ENCODE measurements around the gene FBRSL1.
"Not testable (repeated sequence)": the region's sequence is repeated elsewhere in the genome, so short reads cannot be mapped to it uniquely, and the experiment has no call there.

FBRSL1 gene

DNA sequence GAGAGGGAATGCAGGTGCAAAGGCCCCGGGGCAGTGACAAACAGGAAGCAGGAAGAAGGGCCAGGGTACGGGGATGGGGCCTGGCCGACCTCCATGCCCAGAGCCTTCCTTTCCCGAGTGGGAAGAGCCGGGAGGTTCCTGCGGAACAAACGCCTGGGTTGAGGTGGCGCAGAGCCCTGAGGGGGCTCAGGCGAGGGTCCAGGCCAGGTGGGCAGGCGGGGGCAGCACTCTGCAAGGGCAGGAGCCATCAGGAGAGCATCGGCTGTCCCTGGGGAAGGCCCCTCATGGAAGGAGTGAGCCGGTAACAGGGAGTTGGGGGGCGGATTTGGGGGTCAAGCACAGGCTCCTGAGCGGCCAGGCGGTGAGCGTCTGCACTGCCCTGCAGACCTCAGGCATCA lies 18.1 kb upstream of the FBRSL1 start:
- no peak for DNase-seq

DNA sequence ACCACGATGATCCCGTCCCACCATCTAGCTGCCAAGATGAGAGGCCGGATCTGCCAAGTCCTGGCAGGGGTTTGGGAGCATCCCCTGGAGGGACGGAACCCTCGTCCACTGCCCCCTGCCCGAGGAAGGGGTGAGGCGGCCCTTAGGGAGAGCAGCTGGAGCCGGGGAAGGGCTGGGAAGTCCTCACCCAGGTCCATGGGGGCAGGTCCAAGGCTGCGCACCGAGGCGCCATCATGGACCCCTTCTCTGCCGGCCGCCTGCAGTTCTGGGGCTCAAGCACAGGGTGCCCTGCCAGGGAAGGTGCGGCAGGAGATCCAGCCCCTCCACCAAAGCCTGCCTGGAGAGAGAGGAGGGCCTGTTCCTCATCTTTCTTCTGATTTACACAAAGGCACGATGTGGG lies 17.6 kb upstream of the FBRSL1 start:
- DNase-seq, result no peak

DNA sequence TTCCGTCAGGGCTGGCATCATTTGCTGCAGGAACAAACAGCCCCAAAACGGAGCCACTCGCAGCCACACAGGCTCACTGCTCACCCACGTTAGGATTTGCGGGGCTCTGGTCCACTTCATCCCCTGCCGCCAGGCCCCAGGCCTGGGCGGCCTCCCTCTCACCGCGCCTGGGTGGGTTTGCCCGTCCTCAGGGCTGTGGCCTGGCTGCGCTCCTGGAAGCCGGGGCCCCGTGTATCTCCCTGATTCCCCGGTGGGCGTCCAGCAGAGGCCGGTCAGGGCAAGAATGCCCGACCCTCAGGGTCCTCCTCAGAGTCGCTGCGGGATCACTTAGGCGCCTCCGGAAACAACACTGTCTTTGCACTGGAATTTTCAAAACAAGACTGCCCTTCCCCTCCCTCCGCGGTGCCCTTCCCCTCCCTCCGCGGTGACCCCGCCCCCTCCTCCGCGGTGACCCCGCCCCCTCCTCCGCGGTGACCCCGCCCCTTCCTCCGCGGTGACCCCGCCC lies 15.7 kb upstream of the FBRSL1 start:
- no peak for DNase-seq

DNA sequence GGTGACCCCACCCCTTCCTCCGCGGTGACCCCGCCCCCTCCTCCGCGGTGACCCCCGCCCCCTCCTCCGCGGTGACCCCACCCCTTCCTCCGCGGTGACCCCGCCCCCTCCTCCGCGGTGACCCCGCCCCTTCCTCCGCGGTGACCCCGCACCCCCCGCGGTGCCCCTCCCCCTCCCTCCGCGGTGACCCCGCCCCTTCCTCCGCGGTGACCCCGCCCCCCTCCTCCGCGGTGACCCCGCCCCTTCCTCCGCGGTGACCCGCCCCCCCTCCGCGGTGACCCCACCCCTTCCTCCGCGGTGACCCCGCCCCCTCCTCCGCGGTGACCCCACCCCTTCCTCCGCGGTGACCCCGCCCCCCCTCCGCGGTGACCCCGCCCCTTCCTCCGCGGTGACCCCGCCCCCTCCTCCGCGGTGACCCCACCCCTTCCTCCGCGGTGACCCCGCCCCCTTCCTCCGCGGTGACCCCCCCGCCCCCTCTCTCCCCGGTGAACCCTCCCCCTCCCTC lies 15.1 kb upstream of the FBRSL1 start:
- DNase-seq, result not testable (repeated sequence)

GRCh38 chr12:132475304-132476037 lies 14.5 kb upstream of the FBRSL1 start:
- DNase-seq, result peak; percentile 41

- no peak for DNase-seq
These were observed 13.9 kb upstream of the FBRSL1 start for GRCh38 chr12:132476038-132476414.

DNA sequence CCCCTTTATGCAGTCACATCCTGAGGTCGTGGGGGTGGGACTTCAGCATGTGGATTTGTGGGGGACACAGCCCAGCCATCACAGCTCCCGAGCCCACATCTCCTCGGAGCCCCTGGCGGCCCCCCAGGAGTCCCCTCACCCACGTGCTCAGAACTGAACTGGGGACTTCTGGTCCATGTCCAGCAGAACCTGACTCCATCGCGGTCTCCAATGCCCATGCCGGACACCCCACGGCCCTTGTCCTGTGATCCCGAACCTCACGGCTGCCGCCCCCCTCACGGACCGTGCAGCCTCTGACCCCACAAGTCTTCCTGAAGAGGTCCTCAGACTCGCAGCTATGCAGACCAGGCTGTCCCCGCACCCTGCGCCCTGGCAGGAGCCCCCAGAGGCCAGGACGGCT lies 13.5 kb upstream of the FBRSL1 start:
- no peak for DNase-seq

GRCh38 chr12:132477017-132477702 lies 12.8 kb upstream of the FBRSL1 start:
- peak; percentile 30 for DNase-seq

GRCh38 chr12:132477703-132478432 lies 12.1 kb upstream of the FBRSL1 start:
- no peak for DNase-seq

DNA sequence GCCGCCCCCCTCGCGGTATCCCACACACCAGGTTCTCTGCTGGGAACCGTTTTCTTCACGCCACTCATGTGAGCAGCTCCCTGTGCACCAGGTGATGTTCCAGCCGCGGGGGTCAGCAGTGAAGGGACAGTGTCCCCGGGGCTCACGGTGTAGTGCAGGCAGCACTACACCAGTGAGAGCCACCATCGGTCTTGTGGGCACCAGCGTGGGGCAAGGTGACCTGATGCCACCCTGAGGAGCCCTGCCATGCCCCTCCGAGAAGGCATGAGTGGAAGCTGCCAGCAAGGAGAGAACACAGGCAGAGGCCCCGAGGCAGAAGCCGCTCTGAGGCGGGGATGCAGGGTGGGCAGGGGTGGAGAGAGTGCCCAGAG lies 11.5 kb upstream of the FBRSL1 start:
- no peak for DNase-seq

DNA sequence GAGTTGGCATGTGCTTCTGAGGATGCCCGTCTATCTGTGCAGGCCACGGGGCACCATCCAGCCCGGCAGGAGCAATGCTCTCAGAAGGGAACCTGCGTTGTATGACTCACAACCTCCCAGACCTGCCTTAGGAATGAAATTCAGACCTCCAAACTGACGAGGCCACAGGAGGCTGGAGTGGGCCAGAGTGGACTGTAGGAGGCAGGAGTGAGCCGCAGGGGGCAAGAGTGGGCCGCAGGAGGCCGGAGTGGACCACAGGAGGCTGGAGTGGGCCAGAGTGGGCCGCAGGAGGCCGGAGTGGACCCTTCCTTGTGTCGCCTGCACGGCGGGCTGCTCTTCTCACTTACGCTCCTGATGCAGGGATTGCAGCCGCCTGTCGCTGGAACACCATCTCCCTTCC lies 11.1 kb upstream of the FBRSL1 start:
- no peak for DNase-seq

GRCh38 chr12:132479291-132479690 lies 10.7 kb upstream of the FBRSL1 start:
- no peak for DNase-seq

GRCh38 chr12:132479938-132480622 lies 9.9 kb upstream of the FBRSL1 start:
- no peak for DNase-seq

GRCh38 chr12:132480623-132481132 lies 9.3 kb upstream of the FBRSL1 start:
- DNase-seq, result no peak

DNA sequence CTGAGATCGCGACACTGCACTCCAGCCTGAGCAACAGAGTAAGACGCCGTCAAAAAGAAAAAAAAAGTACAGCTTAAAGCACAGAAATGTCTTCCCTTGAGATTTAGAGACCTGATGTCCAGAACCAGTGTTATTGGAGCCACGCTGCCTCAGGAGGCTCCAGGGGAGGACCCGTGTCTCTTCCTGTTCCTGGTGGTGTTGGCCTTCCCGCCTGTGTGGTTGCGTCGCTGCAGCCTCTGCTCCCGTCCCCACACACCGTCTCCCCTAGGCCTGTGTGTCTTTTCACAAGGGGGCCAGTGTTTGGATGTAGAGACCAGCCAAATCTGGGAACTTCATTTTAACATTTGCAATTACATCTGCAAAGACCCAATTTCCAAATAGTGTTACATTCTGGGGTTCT lies 8.6 kb upstream of the FBRSL1 start:
- DNase-seq, result no peak

- peak; percentile 41 for DNase-seq
These were observed 7.9 kb upstream of the FBRSL1 start for GRCh38 chr12:132481771-132482745.

- DNase-seq, result no peak
These were observed 7.2 kb upstream of the FBRSL1 start for GRCh38 chr12:132482771-132483170.

DNA sequence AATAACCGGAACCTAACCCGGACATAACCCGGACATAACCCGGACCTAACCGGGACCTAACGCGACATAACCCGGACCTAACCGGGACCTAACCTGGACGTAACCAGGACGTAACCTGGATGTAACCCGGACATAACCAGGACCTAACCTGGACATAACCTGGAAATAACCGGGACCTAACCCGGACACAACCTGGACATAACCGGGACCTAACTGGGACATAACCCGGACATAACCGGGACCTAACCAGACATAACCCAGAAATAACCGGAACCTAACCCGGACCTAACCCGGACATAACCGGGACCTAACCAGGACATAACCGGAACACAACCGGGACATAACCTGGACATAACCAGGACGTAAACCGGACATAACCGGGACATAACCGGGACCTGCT lies 6.7 kb upstream of the FBRSL1 start:
- DNase-seq, result no peak

DNA sequence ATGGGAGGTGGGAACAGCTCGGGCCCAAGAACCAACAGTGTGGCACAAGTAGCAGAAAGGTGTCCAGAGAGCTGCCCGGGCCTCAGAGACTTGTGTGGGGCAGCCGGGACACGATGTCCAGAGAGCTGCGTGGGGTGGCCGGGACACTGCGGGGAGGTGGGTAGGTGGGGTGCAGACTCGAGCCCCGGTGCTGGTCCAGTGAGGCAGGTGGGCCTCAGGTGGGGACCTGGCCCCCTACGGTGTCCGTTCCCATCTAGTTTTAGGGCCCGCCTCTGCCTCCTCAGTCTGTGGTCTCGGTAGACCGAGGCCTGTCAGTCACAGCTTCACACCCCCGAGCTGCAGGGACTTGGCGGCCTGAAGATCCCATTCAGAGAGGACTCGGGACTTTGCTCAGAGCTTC lies 6.3 kb upstream of the FBRSL1 start:
- no peak for DNase-seq

DNA sequence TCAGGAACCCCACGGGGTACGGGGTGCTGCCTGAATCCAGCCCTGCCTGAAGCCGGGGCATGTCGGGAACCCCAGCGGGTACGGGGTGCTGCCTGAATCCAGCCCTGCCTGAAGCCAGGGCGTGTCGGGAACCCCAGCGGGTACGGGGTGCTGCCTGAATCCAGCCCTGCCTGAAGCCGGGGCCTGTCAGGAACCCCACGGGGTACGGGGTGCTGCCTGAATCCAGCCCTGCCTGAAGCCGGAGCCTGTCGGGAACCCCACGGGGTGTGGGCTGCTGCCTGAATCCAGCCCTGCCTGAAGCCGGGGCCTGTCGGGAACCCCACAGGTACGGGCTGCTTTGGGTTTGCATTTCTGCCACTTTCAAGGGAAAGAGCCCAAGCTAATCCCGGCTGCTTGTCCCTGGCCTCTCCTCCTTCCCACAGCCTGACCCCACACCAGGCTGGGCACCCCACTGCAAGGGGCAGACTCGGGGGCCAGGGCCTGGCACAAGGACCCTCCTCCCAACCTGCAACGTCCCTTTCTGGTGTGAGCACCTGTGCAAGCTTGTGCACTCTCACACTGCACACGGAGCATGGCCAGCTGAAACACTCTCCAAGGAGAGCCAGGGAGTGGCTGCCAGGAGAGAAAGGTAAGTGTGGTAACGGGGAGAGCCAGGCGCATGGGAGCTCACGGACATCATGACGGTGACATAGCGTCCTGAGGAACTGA lies 5.6 kb upstream of the FBRSL1 start:
- no peak for DNase-seq

DNA sequence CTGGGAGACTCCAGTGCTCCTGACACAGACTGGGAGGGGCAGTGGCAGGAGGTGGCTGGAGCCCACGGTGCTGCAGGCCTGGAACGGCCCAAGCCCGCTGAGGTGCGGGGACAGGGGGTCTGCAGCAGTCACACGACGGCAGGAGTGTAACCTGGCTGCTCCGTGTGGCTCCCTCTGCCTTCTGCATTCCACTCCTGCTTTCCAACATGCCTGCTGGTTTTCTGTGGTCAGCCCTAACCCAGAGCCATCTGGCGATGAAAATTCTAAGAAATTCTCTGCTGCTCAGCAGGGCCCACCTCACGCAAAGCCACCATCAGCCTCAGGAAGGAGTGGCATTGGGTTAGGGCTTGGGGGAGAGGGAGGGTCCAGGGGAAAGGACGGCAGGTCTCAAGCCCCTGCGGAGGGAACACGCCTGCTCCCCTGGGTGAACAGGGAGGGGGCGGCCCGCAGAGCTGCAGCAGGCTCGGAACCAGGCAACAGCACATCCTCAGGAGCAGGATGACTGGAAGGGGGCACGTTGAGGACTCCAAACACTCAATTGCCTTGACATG lies 5.0 kb upstream of the FBRSL1 start:
- no peak for DNase-seq

Measured in CD4-positive, alpha-beta T cell treated with Interleukin-21 for 1 hour (primary cell).